Keratinocyte (primary cell): Measurements from ENCODE around the gene MGLL.
A peak's percentile ranks its signal among the peaks of the same experiment; 100 is the strongest.

Experiments
- EZH2 ChIP-seq: IDR thresholded peaks from one replicate; pipeline ENCODE4 v1.6.1; 2012; ENCODE audit warnings: inconsistent platforms, mild to moderate bottlenecking, low read length, moderate library complexity
- TF ChIP-seq, protein P1 (sequence below), 3 experiments: IDR thresholded peaks in 1 of 3; conservative IDR thresholded peaks in 1 of 3; optimal IDR thresholded peaks in 1 of 3; 2 replicates in 2 of 3; 3 replicates in 1 of 3; pipeline versions ENCODE3 to v1.5.1; 2011; ENCODE audit warnings: low read length in 3 of 3, mild to moderate bottlenecking in 3 of 3, moderate library complexity in 2 of 3, control low read depth in 1 of 3, inconsistent platforms in 1 of 3; ENCODE audit not compliant: insufficient read depth in 2 of 3; ENCODE audit errors: extremely low read depth in 1 of 3

DNA sequence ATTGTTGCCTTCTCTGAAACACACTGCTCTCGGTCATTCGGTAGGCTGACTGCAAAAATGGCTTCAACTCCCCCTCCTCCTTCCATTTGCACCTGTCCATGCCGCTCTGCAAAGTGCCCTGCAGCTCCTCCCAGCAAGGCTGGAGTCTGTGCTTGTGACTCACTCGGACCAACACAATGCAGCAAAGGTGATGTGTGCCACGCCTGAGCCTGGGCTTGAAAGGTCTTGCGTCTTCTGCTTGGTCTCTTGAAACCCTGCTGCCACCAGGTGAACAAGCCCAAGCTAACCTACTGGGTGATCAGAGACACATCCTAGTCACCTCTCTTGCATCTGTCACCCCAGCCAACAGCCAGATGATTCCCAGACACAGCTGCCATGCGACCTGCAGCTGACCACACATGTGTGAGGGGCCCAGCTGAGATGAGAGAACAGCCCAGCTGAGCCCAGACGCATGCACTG is 71.1 kb downstream of the MGLL start:
- TF ChIP-seq, protein P1, sequence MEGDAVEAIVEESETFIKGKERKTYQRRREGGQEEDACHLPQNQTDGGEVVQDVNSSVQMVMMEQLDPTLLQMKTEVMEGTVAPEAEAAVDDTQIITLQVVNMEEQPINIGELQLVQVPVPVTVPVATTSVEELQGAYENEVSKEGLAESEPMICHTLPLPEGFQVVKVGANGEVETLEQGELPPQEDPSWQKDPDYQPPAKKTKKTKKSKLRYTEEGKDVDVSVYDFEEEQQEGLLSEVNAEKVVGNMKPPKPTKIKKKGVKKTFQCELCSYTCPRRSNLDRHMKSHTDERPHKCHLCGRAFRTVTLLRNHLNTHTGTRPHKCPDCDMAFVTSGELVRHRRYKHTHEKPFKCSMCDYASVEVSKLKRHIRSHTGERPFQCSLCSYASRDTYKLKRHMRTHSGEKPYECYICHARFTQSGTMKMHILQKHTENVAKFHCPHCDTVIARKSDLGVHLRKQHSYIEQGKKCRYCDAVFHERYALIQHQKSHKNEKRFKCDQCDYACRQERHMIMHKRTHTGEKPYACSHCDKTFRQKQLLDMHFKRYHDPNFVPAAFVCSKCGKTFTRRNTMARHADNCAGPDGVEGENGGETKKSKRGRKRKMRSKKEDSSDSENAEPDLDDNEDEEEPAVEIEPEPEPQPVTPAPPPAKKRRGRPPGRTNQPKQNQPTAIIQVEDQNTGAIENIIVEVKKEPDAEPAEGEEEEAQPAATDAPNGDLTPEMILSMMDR (optimal IDR thresholded peaks at IDR 0.05 in 1 of 3, IDR thresholded peaks at IDR 0.05 in 1 of 3, conservative IDR thresholded peaks at IDR 0.05 in 1 of 3; ENCODE audit: extremely low read depth in 1 of 3, insufficient read depth in 2 of 3, low read length in 3 of 3) = peak in 1 of 3 experiments; percentile 1
- no peak for TF ChIP-seq EZH2
